Mucosa of descending colon (tissue), 3 donors: ENCODE data around the gene EHMT2. TPM values are rescaled to one million over a fixed set of nuclear protein-coding genes. Genes with fewer than 3 reads are reported as not detected.

Experiments
- ATAC-seq: fragments of 200-7000 bp; cut with Tn5 transposase; one replicate; pipeline ENCODE4 v1.9.1; 2020; ENCODE audit warnings: mild to moderate bottlenecking, moderate library complexity
- DNase-seq, 3 donors: peaks; one replicate each; pipeline ENCODE4 v3.0.0-alpha.2; 2020
- H3K36me3 ChIP-seq: fragments of 200-600 bp; one replicate; pipeline ENCODE4 v1.8.0; 2021; ENCODE audit warnings: low read depth, mild to moderate bottlenecking
- H3K4me1 ChIP-seq: fragments of 200-600 bp; one replicate; pipeline ENCODE4 v1.8.0; 2021; ENCODE audit warnings: low read depth, mild to moderate bottlenecking
- H3K4me3 ChIP-seq: fragments of 200-600 bp; one replicate; pipeline ENCODE4 v1.8.0; 2021; ENCODE audit warnings: mild to moderate bottlenecking
- H3K9me3 ChIP-seq: fragments of 200-600 bp; one replicate; pipeline ENCODE4 v1.8.0; 2021; ENCODE audit warnings: mild to moderate bottlenecking
- intact Hi-C, 2 donors: fragments of 100-400 bp; cut with DNase I in 1 of 2; cut with micrococcal nuclease in 1 of 2; formaldehyde crosslinking; loops; one replicate each; pipeline versions ENCODE4 v1.11.0 to v1.11.1; 2022; cut with DNase I, micrococcal nuclease
- total RNA-seq, 3 donors: library from RNA; stranded (reverse); fragmentation: NEBNext Ultra II Directional in 2 of 3; extraction: Animal tissue kit (Norgen Biotek cat#: 25700) in 2 of 3; gene quantifications; one replicate each; pipeline versions ENCODE4 v1.2.1 to v1.2.4, GENCODE V29; 2021 to 2023
- TF ChIP-seq, protein P1 (sequence below): fragments of 200-600 bp; IDR thresholded peaks from one replicate; pipeline ENCODE4 v1.8.0; 2022; ENCODE audit warnings: antibody characterized with exemption, mild to moderate bottlenecking
- donor health status: DM: no; HTN: no; CAD: no; lungs with moderate emphysema.
- donor health status: DM: no; HTN: no; CAD: no.
- donor health status: DM: no; HTN: yes; CAD: no.

The EHMT2 gene
- total RNA-seq, 3 donors from 2014 or later, result 29.6 to 50.1 (median 36.4) TPM

DNA sequence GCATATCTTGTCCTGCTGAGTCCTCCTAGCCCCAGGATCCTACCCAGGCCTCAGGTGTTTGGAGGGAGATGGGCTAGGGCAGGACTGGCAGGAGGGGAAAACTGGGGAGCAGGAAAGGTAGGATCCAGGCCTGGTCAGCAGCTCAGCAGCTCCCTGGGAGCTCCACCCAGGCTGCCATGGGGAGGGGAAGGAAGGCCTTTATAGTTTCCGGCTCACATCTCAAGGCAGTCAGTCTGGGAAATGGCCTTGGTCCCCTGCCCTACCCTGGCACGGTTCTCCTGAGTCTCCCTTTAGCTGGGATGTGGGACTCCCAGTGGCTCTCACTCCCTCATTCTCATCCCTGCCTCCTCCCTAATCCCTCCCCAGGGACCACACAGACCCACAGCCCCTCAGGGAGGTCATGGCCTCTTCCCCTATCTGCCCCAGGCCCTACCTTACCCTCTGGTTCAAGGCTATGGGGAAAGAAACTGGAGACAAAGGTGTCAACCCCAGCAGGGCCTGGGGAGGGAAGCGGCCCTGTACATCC, 20.3 kb downstream of the EHMT2 start:
- DNase-seq, result peak in 2 of 3 donors; percentile 79 to 85
- peaks cover 32% of the 10 kb centered on the region for H3K4me1 ChIP-seq
- TF ChIP-seq, protein P1, sequence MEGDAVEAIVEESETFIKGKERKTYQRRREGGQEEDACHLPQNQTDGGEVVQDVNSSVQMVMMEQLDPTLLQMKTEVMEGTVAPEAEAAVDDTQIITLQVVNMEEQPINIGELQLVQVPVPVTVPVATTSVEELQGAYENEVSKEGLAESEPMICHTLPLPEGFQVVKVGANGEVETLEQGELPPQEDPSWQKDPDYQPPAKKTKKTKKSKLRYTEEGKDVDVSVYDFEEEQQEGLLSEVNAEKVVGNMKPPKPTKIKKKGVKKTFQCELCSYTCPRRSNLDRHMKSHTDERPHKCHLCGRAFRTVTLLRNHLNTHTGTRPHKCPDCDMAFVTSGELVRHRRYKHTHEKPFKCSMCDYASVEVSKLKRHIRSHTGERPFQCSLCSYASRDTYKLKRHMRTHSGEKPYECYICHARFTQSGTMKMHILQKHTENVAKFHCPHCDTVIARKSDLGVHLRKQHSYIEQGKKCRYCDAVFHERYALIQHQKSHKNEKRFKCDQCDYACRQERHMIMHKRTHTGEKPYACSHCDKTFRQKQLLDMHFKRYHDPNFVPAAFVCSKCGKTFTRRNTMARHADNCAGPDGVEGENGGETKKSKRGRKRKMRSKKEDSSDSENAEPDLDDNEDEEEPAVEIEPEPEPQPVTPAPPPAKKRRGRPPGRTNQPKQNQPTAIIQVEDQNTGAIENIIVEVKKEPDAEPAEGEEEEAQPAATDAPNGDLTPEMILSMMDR, result no peak
- peaks cover 8% of the 10 kb centered on the region for H3K36me3 ChIP-seq
- H3K9me3 ChIP-seq, result no peaks in the 10 kb centered on the region
- ATAC-seq, result peak; percentile 67
- H3K4me3 ChIP-seq, result no peak overlapping the region
- intact Hi-C loops, result no loop called here

DNA sequence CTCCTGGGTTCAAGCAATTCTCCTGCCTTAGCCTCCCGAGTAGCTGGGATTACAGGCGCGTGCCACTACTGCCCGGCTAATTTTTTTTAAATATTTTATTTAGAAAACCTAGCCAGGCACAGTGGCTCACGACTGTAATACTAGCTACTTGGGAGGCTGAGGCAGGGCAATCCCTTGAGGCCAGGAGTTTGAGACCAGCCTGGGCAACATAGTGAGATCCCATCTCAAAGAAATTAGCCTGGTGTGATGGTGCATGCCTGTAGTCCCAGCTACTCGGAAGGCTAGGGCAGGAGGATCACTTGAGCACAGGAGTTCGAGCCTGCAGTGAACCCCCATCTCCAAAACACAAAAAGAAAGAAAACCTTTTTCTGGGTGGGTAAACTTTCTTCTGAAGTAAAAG, 21.1 kb downstream of the EHMT2 start:
- Histone ChIP-seq H3K4me1 (peaks cover 32% of the 10 kb centered on the region), H3K36me3 (peaks cover 8% of the 10 kb centered on the region), H3K9me3 (no peaks in the 10 kb centered on the region), H3K4me3 (no peak overlapping the region)
- DNase-seq (no peak), ATAC-seq (no peak)
- intact Hi-C loops, result no loop called here
- TF ChIP-seq, protein P1, result no peak

DNA sequence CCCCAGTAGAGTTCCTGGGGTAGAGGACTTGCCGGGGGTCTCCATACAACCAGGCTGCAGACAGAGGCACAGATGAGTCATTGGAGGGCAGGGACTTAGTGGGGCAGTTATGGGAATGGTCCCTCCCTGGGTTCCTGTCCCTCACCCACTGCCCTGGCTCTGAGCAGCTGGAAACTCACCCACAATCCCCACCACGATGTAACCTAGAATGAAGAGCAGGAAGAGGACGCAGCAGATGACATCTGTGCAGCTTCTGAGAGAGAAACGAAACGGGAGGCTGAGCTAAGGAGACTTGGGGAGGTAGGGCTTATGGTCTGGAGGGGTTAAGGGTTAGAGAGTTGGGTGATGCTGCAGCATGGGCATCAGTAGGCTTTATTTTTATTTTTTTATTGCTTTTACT, 21.6 kb downstream of the EHMT2 start:
- Histone ChIP-seq H3K4me3 (no peak overlapping the region), H3K4me1 (peaks cover 32% of the 10 kb centered on the region), H3K36me3 (peaks cover 7% of the 10 kb centered on the region), H3K9me3 (no peaks in the 10 kb centered on the region)
- DNase-seq (no peak), ATAC-seq (no peak)
- intact Hi-C loops, result no loop called here
- TF ChIP-seq, protein P1, result no peak

DNA sequence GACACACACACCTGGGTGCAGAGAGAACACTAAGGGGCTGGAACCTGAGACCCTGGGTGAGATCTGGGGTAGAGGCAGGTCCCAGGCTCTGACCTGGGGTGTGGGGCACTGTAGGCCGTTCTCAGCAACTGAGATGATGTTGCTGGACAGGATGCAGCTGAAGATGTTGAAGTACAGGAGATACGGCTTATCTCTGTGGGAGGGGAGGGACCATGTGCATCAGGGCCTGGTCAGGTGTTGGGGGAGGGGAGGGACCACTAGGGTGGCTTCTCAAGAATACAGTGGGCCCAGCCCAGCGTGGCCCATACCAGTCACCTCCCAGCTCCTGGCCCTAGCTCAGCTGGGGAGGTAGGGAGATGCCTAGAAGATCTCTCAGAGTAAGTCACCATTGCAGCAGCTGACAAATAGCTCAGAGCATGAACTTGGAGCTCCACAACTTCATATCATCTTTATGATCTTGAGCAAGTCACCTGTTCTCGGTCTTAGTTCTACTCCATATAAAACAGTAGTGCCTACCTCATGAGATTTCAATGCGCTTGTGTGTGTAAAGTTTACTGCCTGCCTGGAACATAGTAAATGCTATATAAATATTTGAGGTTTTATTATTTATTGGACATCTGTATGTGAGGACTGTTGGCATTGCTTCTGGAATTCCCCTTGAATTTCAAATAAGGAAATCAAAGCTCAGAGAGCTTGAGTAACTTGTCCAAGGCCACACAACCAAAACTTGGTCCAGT, 22.5 kb downstream of the EHMT2 start:
- Histone ChIP-seq H3K4me1 (peaks cover 32% of the 10 kb centered on the region), H3K9me3 (no peaks in the 10 kb centered on the region), H3K4me3 (no peak overlapping the region), H3K36me3 (no peaks in the 10 kb centered on the region)
- DNase-seq (no peak), ATAC-seq (peak; percentile 35)
- intact Hi-C loops, result no loop called here
- TF ChIP-seq, protein P1, result no peak

DNA sequence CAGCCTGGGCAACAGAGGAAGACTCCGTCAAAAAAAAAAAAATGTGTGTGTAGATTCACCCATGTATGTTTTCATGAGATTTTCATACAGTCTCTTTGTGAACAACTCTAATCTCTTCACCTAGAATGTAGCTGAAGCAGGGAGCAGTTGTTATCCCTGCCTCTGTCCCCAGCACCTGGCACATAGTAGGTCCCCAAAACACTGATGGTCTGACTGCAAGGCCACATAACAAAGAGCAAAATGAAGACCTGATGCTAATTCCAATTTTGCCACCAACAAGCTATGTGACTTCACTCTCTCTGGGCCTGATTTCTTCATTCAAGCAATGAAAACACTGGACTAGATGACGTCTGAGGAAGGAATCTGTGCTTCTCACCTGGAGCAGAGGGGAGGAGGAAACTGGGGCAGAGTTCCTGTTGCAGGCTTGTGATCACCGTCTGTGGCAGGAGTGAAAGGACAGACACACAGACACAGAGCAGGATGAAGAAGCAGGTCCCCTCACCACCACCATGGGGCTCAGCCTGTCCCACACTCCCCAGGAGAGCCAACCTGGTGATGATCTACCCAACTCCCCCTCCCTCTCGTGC, 23.3 kb downstream of the EHMT2 start:
- Histone ChIP-seq H3K4me3 (no peak overlapping the region), H3K4me1 (peaks cover 25% of the 10 kb centered on the region), H3K36me3 (no peaks in the 10 kb centered on the region), H3K9me3 (no peaks in the 10 kb centered on the region)
- no peak for DNase-seq
- intact Hi-C loops, result no loop called here
- ATAC-seq, result no peak
- TF ChIP-seq, protein P1, result no peak
